MM.1S (cell line): ENCODE results near the gene PROM2.

Source experiments
- CTCF ChIP-seq: fragments of 300-600 bp; sonication (generic); IDR thresholded peaks from 2 replicates; pipeline ENCODE4 v1.5.1; 2016; ENCODE audit warnings: antibody characterized with exemption, low read length, mixed read lengths
- EZH2 ChIP-seq: fragments of 300-600 bp; sonication (generic); optimal IDR thresholded peaks from 2 replicates; pipeline ENCODE3; 2017; ENCODE audit warnings: low read depth, mild to moderate bottlenecking, antibody characterized with exemption, low read length, mixed read lengths

- no peak for TF ChIP-seq CTCF
- TF ChIP-seq EZH2 = no peak
These were observed 15.0 kb downstream of the PROM2 start for GRCh38 chr2:95289253-95289652.
